ENCODE data around the gene TRPV2. TPM values are rescaled to one million over a fixed set of nuclear protein-coding genes. Genes with fewer than 3 reads are reported as not detected.

The TRPV2 gene
- total and polyA plus RNA-seq, 2 of the 4 experiments (the other 2 are of a cell fraction) = 30.8 to 32.8 TPM

DNA sequence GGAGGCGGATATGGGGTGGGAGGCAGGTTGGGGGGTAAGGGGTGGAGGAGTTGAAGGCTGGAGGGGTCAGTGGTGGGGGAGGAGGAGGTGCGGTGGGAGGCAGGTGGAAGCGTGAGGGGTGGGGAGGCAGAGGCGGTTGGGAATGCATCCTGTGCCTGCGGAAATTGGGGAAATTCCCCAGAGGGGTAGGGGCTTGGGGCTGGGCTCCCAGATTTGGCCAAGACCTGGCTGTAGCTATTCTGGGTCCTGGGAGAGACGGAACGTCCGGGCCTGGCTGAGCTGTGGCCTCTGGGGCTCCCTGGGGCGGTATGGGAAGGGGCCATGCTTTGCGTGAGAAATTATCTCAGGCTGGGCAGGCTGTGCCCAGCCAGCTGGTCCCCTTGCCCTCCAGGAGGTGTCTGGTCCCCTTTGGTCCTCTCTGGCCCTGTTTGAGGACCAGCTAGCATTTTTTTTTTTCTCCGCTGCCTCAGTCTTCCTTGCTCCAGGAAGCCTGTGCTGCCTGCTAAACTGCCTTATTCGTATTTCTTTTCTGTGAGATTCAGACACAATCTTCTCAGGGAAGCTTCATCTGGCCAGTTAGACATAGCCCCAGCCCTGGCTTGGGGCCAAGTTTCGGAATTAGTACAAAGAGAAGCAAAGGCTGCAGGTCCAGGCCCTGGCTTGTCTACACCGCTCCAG, 7.3 kb upstream of the TRPV2 start:
- peak overlapping the region; percentile 31; the same call in 1 of the 2 replicates for H3K23ac ChIP-seq (ENCODE audit: low read depth, low read length)
- no peak overlapping the region for H3K4ac ChIP-seq (ENCODE audit: low read depth, low read length)
- no peak for TF ChIP-seq CEBPB (IDR thresholded peaks at IDR 0.05; ENCODE audit: low read depth, low read length)
- TF ChIP-seq POLR2A (IDR thresholded peaks at IDR 0.05; ENCODE audit: low read depth, low read length) = no peak
- no peak for TF ChIP-seq RFX5 (IDR thresholded peaks at IDR 0.05; ENCODE audit: low read depth, low read length)
- TF ChIP-seq NFE2L2 (IDR thresholded peaks at IDR 0.05; ENCODE audit: low read depth, low read length) = no peak
- no peak for TF ChIP-seq MAFK (IDR thresholded peaks at IDR 0.05; ENCODE audit: low read depth, low read length)
- TF ChIP-seq, protein P1, sequence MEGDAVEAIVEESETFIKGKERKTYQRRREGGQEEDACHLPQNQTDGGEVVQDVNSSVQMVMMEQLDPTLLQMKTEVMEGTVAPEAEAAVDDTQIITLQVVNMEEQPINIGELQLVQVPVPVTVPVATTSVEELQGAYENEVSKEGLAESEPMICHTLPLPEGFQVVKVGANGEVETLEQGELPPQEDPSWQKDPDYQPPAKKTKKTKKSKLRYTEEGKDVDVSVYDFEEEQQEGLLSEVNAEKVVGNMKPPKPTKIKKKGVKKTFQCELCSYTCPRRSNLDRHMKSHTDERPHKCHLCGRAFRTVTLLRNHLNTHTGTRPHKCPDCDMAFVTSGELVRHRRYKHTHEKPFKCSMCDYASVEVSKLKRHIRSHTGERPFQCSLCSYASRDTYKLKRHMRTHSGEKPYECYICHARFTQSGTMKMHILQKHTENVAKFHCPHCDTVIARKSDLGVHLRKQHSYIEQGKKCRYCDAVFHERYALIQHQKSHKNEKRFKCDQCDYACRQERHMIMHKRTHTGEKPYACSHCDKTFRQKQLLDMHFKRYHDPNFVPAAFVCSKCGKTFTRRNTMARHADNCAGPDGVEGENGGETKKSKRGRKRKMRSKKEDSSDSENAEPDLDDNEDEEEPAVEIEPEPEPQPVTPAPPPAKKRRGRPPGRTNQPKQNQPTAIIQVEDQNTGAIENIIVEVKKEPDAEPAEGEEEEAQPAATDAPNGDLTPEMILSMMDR (conservative IDR thresholded peaks at IDR 0.05; ENCODE audit: low read depth, low read length) = no peak
- no peak for TF ChIP-seq SMC3 (IDR thresholded peaks at IDR 0.05; ENCODE audit: low read depth, low read length)
- no peak for TF ChIP-seq MAZ (IDR thresholded peaks at IDR 0.05; ENCODE audit: borderline replicate concordance, low read depth, low read length)
- no peak for TF ChIP-seq USF2 (IDR thresholded peaks at IDR 0.05; ENCODE audit: low read depth, low read length)
- TF ChIP-seq FOS (IDR thresholded peaks at IDR 0.05; ENCODE audit: low read depth, low read length) = no peak
- TF ChIP-seq CHD1 (IDR thresholded peaks at IDR 0.05; ENCODE audit: low read depth, low read length) = no peak
- no peak for TF ChIP-seq RCOR1 (IDR thresholded peaks at IDR 0.05; ENCODE audit: insufficient replicate concordance, low read length)
- no peak for TF ChIP-seq BHLHE40 (IDR thresholded peaks at IDR 0.05; ENCODE audit: low read depth, low read length)
- TF ChIP-seq RAD21 (IDR thresholded peaks at IDR 0.05; ENCODE audit: low read length) = no peak
- TF ChIP-seq MXI1 (IDR thresholded peaks at IDR 0.05; ENCODE audit: borderline replicate concordance, low read depth, low read length) = no peak
- TF ChIP-seq ELK1 (IDR thresholded peaks at IDR 0.05; ENCODE audit: borderline replicate concordance, low read depth, low read length) = no peak
- no peak overlapping the region for H2BK5ac ChIP-seq (ENCODE audit: low read depth, low read length, poor library complexity, severe bottlenecking)
- H2BK15ac ChIP-seq (ENCODE audit: low read depth, low read length) = no peak overlapping the region
- H3K27me3 ChIP-seq (ENCODE audit: control insufficient read depth, insufficient read depth, low read length) = no peaks in the 10 kb centered on the region
- H3K56ac ChIP-seq (ENCODE audit: extremely low read depth, insufficient read depth, low read length) = no peak overlapping the region
- peak overlapping the region; percentile 18 for H2AFZ ChIP-seq (replicated peaks; ENCODE audit: low read length, poor library complexity)
- H3K14ac ChIP-seq (replicated peaks; ENCODE audit: low read depth, low read length) = no peak overlapping the region
- H2BK20ac ChIP-seq (ENCODE audit: low read depth, low read length) = no peak overlapping the region
- intact Hi-C loops (cut with micrococcal nuclease) = no loop called here
- peaks cover 2% of the 10 kb centered on the region for H3K4me1 ChIP-seq (ENCODE audit: control insufficient read depth, insufficient read depth, low read length)
- no peak overlapping the region for H4K8ac ChIP-seq (ENCODE audit: low read depth in 2 of 2, low read length in 2 of 2)
- no peaks in the 10 kb centered on the region for H3K9me3 ChIP-seq (ENCODE audit: control insufficient read depth, insufficient read depth, low read length)
- H2AK5ac ChIP-seq (ENCODE audit: low read depth, low read length) = no peak overlapping the region
- no peak overlapping the region for H3K27ac ChIP-seq (ENCODE audit: insufficient read depth, low read length)
- H3K9me1 ChIP-seq (ENCODE audit: insufficient read depth, low read length) = no peaks in the 10 kb centered on the region
- H3K9ac ChIP-seq (ENCODE audit: low read depth, low read length) = no peak overlapping the region
- DNase-seq = peak; percentile 47
- ChIA-PET CTCF (no interaction called here), POLR2A (ENCODE audit: unreplicated experiment) (interaction anchor here (0.6 kb wide), 1 partner anchor 10 kb away, joined by 3 read pairs; no protein-coding TSS in a partner anchor)
- H3K4me3 ChIP-seq (ENCODE audit: insufficient read depth, low read depth, low read length) = no peak overlapping the region
- no peak overlapping the region for H2BK120ac ChIP-seq (ENCODE audit: low read depth, low read length)
- BruUV-seq (replicated peaks) = no TSS peak
- in situ Hi-C loops (cut with MboI; ENCODE audit: low sequenced_read_pairs) = no loop called here
- dilution Hi-C loops (cut with HindIII; ENCODE audit: low sequenced_read_pairs, unreplicated experiment) = no loop called here
- 56% methylated on average over 7 of the region's 14 CpGs; no CpG with 5 or more reads in 1 of the 2 experiments for WGBS, 2 experiments (ENCODE audit: extremely low coverage in 2 of 2, insufficient read length in 1 of 2)
- peak overlapping the region; percentile 15 for H2AK9ac ChIP-seq (replicated peaks; ENCODE audit: low read depth, low read length, poor library complexity)
- no peak overlapping the region for H4K91ac ChIP-seq (ENCODE audit: insufficient read depth, low read depth, low read length)
- no peaks in the 10 kb centered on the region for H3K36me3 ChIP-seq (ENCODE audit: control insufficient read depth, insufficient read depth, low read length)
- no peaks in the 10 kb centered on the region for H4K20me1 ChIP-seq (ENCODE audit: insufficient read depth, low read length)
- no peak for ATAC-seq (ENCODE audit: low read depth)
- H3K18ac ChIP-seq (ENCODE audit: low read depth, low read length) = no peak overlapping the region
- no peak overlapping the region for H4K5ac ChIP-seq (ENCODE audit: low read depth, low read length)
- H3K4me2 ChIP-seq (ENCODE audit: low read depth, low read length) = no peak overlapping the region
- no peaks in the 10 kb centered on the region for H3K79me1 ChIP-seq (ENCODE audit: low read depth in 1 of 2, low read length in 2 of 2)

All from IMR-90 (cell line).